HG03135 (cell line): Measurements from ENCODE around the gene LRRK1.
"Not testable (repeated sequence)": the region's sequence is repeated elsewhere in the genome, so short reads cannot be mapped to it uniquely, and the experiment has no call there.

Experiments
- ATAC-seq: cut with Tn5 transposase; IDR thresholded peaks from one replicate; pipeline ENCODE4 v1.9.1; 2021; ENCODE audit warnings: mild to moderate bottlenecking, moderate library complexity; ENCODE audit not compliant: unreplicated experiment

Gene LRRK1

GRCh38 chr15:101066501-101067408 lies 147.6 kb downstream of the LRRK1 start:
- ATAC-seq, result no peak

GRCh38 chr15:101067660-101068522 lies 148.7 kb downstream of the LRRK1 start:
- ATAC-seq, result no peak

- no peak for ATAC-seq
Observed at GRCh38 chr15:101068523-101068960, 149.4 kb downstream of the LRRK1 start.

- no peak for ATAC-seq
Observed at GRCh38 chr15:101068961-101069653, 149.9 kb downstream of the LRRK1 start.

GRCh38 chr15:101069654-101069973 lies 150.5 kb downstream of the LRRK1 start:
- ATAC-seq, result no peak

GRCh38 chr15:101070024-101070423 lies 150.9 kb downstream of the LRRK1 start:
- ATAC-seq, result no peak

GRCh38 chr15:101070502-101071273 lies 151.5 kb downstream of the LRRK1 start:
- ATAC-seq, result no peak

DNA sequence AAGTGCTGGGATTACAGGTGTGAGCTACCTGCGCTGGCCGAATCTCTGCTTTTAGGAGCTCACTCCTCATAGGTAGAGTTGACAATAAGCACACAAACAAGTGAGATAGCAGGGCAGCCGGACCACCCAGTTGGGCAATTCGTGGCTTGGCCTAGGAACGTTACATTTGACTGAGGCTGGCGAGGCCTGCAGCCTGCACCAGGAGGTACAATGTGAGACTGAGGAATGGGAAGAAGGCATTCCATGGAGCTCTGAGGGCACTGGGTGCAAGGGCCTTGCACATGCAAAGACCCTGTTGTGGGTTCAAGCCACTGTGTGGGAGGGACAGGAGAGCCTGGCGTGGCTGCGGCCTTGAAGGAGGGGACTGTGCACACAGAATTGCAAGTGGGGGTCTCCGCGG lies 152.5 kb downstream of the LRRK1 start:
- ATAC-seq, result no peak

GRCh38 chr15:101072235-101072634 lies 153.1 kb downstream of the LRRK1 start:
- ATAC-seq, result not testable (repeated sequence)

- not testable (repeated sequence) for ATAC-seq
Observed at GRCh38 chr15:101077806-101078668, 158.9 kb downstream of the LRRK1 start.

GRCh38 chr15:101078669-101079323 lies 159.6 kb downstream of the LRRK1 start:
- ATAC-seq, result no peak

DNA sequence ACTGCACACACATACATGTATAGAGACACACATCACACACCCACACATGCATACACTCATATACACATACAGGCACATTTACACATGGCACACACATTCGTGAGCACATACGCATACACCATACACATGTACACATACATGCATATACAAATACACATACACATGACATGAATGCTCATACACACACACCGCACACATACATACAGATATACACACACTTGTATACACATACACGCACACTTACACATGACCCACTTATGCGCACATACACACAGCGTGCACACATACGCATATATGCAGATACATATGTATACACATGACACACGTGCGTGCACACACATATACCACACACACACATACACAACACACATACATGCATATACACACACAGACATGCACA lies 162.7 kb downstream of the LRRK1 start:
- no peak for ATAC-seq

DNA sequence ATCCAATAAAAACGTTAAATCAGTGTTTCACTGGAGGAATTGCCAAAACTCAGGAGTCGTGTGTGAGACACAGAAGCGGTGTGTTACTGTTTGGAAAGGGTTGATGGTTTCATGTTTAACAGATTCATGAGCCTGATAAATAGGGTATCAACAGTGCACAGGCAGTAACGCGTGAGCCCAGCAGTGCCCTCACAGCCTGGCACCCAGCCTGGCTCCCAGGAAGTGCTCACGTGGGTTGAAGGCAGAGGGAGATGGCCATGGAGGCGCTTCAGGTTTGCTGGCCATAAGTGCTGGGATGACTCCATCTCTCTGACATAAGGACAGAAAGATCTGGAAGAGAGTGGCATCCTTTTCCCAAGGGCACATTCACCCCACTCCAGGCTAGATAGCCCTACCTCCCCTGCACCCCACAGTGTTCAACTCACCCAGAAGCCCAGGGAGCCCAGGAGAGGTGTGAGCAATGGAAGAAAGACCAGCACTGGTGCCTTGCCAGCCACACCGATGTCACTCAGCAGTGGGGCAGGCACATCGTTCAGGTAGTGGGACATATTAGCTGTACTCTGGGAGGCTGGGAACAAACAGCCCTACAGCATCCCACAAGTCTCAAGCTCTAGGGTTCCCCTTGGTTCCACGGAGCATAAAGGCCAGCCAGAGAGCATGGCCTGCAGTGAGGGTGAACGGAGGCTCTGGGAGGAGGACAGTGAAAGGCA lies 164.3 kb downstream of the LRRK1 start:
- ATAC-seq, result no peak

GRCh38 chr15:101084801-101085200 lies 165.6 kb downstream of the LRRK1 start:
- ATAC-seq, result no peak

GRCh38 chr15:101085311-101085700 lies 166.1 kb downstream of the LRRK1 start:
- ATAC-seq, result no peak

DNA sequence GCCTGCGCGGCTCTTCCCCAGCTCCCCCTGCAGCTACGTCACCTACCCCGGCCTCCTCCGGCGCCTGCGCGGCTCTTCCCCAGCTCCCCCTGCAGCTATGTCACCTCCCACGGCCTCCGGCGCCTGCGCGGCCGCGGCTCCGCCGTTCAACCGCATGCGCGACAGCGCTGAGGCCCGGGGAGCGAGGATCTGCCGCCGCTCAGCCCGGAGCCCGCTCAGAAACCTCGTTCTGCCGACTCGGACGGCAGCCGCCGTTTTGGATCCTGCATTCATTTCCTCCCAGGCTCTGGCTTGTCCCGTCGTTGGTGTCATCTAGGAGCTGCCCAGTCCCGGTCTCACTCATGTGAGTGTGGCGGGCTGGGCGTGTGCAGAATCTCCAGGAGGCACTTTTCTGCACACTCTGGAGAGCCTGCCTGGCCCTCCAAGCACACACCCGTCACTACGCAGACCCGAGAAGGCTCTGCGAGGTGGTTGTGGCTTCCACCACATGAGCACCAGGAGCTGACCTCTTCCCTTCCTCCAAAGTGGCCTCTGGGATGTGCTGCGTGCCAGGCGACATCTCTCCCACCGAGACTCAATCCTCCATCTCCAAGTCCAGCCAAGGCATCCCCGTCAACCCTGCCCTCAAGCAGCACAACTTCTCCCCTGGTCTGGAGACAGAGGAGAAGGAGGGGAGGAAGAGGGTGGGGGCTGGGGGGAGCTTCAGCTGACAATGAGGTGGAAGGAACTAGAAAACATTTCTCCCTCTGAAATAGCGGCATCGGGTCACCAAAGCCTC lies 167.4 kb downstream of the LRRK1 start:
- ATAC-seq, result no peak

- ATAC-seq, result no peak
Observed at GRCh38 chr15:101087172-101087769, 168.1 kb downstream of the LRRK1 start.
